Measurements from ENCODE around the gene KCNQ4. TPM values are rescaled to one million over a fixed set of nuclear protein-coding genes. Genes with fewer than 3 reads are reported as not detected.
A peak's percentile ranks its signal among the peaks of the same experiment; 100 is the strongest.

Gene KCNQ4
- total and polyA plus RNA-seq, 2 of the 4 experiments (the other 2 are of a cell fraction): 0.07 TPM; not detected in 1

DNA sequence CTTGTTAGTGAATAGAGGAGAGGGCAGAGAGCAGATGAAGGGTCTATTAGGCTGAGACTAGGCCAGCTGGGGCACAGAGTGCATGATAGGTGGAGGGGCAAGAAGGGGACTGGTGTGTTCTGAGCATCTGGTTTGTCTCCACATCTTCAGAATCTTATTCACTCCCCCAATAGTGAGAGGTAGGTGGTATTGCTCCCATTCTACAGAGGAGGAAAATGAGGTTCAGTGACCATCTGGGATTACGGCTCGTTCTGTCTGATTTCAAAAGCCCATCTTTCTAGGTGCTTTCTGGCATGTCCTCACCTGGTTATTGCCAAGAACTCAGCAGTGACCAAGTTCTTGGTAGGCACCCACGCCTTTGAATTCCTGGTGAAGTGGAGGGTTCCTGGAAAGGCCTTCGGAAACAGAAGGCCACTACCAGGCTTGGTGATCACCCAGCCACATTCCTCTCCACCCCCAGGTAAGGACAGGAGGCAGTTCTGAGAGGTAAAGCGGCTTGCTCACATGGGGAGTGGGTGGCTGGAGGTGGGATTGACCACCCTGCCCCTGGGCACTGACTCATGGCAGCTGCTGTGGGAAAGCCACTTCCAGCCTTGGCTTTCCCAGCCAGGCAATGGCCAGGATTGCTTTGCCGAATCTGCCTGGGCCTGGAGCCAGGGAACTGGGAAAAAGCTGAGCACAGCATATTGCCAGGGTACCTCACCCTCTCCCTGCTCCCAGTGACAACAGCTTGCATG is 97.4 kb downstream of the KCNQ4 start:
- Histone ChIP-seq H4K91ac (ENCODE audit: insufficient read depth, low read depth, low read length) (no peak overlapping the region), H3K79me1 (ENCODE audit: low read depth in 1 of 2, low read length in 2 of 2) (no peaks in the 10 kb centered on the region; a peak in 1 of 4 replicates), H4K20me1 (ENCODE audit: insufficient read depth, low read length) (no peaks in the 10 kb centered on the region), H4K8ac (ENCODE audit: low read depth in 2 of 2, low read length in 2 of 2) (no peak overlapping the region), H3K18ac (ENCODE audit: low read depth, low read length) (no peak overlapping the region), H3K4ac (ENCODE audit: low read depth, low read length) (0 out of 2 replicates have a peak overlapping the region, but pooled peaks have one; percentile 3), H3K9ac (ENCODE audit: low read depth, low read length) (no peak overlapping the region), H2AK9ac (replicated peaks; ENCODE audit: low read depth, low read length, poor library complexity) (no peak overlapping the region), H3K36me3 (ENCODE audit: control insufficient read depth, insufficient read depth, low read length) (no peaks in the 10 kb centered on the region), H3K27me3 (ENCODE audit: control insufficient read depth, insufficient read depth, low read length) (peaks cover 5% of the 10 kb centered on the region; the same call in 1 of the 2 replicates), H3K23ac (ENCODE audit: low read depth, low read length) (no peak overlapping the region), H3K4me3 (ENCODE audit: insufficient read depth, low read depth, low read length) (no peak overlapping the region), H2BK120ac (ENCODE audit: low read depth, low read length) (no peak overlapping the region), H3K14ac (replicated peaks; ENCODE audit: low read depth, low read length) (no peak overlapping the region), H4K5ac (ENCODE audit: low read depth, low read length) (no peak overlapping the region), H3K27ac (ENCODE audit: insufficient read depth, low read length) (no peak overlapping the region), H3K4me2 (ENCODE audit: low read depth, low read length) (no peak overlapping the region), H2BK5ac (ENCODE audit: low read depth, low read length, poor library complexity, severe bottlenecking) (no peak overlapping the region), H2BK20ac (ENCODE audit: low read depth, low read length) (peak overlapping the region; percentile 3; the same call in 1 of the 2 replicates), H3K9me3 (ENCODE audit: control insufficient read depth, insufficient read depth, low read length) (peaks cover 4% of the 10 kb centered on the region; the same call in 1 of the 2 replicates), H3K56ac (ENCODE audit: extremely low read depth, insufficient read depth, low read length) (no peak overlapping the region), H3K4me1 (ENCODE audit: control insufficient read depth, insufficient read depth, low read length) (peaks cover 9% of the 10 kb centered on the region), H2AK5ac (ENCODE audit: low read depth, low read length) (peak overlapping the region; percentile 48; the same call in 1 of the 2 replicates), H2BK15ac (ENCODE audit: low read depth, low read length) (0 out of 3 replicates have a peak overlapping the region, but pooled peaks have one; percentile 27), H2AFZ (replicated peaks; ENCODE audit: low read length, poor library complexity) (no peak overlapping the region), H3K9me1 (ENCODE audit: insufficient read depth, low read length) (peaks cover 11% of the 10 kb centered on the region; the same call in 1 of the 2 replicates)
- WGBS, 2 experiments (ENCODE audit: extremely low coverage in 2 of 2, insufficient read length in 1 of 2): no CpG with 5 or more reads among the region's 6 CpGs
- in situ Hi-C loops (cut with MboI; ENCODE audit: low sequenced_read_pairs) (no loop called here), dilution Hi-C loops (cut with HindIII; ENCODE audit: low sequenced_read_pairs, unreplicated experiment) (no loop called here), intact Hi-C loops (cut with micrococcal nuclease) (no loop called here)
- POLR2A ChIA-PET (ENCODE audit: unreplicated experiment): no interaction called here
- CTCF ChIA-PET: interaction anchor here (1.1 kb wide), 1 partner anchor 56 kb away, joined by 3 read pairs; no protein-coding TSS in a partner anchor
- ATAC-seq (ENCODE audit: low read depth): no peak
- TF ChIP-seq MAFK (IDR thresholded peaks at IDR 0.05; ENCODE audit: low read depth, low read length) (peak; percentile 69), MAZ (IDR thresholded peaks at IDR 0.05; ENCODE audit: borderline replicate concordance, low read depth, low read length) (no peak), BHLHE40 (IDR thresholded peaks at IDR 0.05; ENCODE audit: low read depth, low read length) (no peak), MXI1 (IDR thresholded peaks at IDR 0.05; ENCODE audit: borderline replicate concordance, low read depth, low read length) (no peak), CTCF (conservative IDR thresholded peaks at IDR 0.05; ENCODE audit: low read depth, low read length) (no peak), NFE2L2 (IDR thresholded peaks at IDR 0.05; ENCODE audit: low read depth, low read length) (no peak), POLR2A (IDR thresholded peaks at IDR 0.05; ENCODE audit: low read depth, low read length) (no peak)
- DNase-seq: no peak
- no TSS peak for BruUV-seq (replicated peaks)

All from IMR-90 (cell line).